ENCODE results near the gene PCCA.

PCCA gene

DNA sequence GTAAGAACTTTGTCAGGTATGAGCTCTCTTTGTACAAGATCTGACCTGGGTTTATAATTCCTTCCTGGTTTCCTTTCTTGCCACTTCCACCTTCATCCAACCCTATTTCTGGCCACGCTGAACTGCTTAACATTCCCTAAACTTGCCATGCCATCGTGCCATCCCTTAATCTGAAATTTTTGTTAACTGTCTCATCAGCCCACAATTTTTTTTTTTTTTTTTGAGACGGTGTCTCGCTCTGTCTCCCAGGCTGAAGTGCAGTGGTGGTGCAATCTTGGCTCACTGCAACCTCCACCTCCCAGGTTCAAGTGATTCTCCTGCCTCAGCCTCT is 355.1 kb downstream of the PCCA start:
- H3K4me2 ChIP-seq (ENCODE audit: low read length), result no peak overlapping the region
- H2AK5ac ChIP-seq (ENCODE audit: low read length), result no peak overlapping the region
- no peak for DNase-seq
- H3K36me3 ChIP-seq (ENCODE audit: control insufficient read depth in 1 of 2, insufficient read depth in 2 of 2, low read length in 2 of 2), result no peaks in the 10 kb centered on the region
- no peaks in the 10 kb centered on the region for H3K79me2 ChIP-seq (ENCODE audit: control insufficient read depth, insufficient read depth, low read length, poor library complexity)
- no peak overlapping the region for H3K27ac ChIP-seq (ENCODE audit: low read depth, low read length)
- no peak overlapping the region for H3K23ac ChIP-seq (ENCODE audit: low read length)
- no peak overlapping the region for H4K12ac ChIP-seq (ENCODE audit: low read depth, low read length)
- H2AFZ ChIP-seq (ENCODE audit: insufficient read depth, low read length, poor library complexity), result no peak overlapping the region
- H3K4ac ChIP-seq (ENCODE audit: low read depth, low read length), result no peak overlapping the region
- no peak overlapping the region for H2BK120ac ChIP-seq (ENCODE audit: insufficient read depth, low read length, poor library complexity)
- H3K4me1 ChIP-seq (ENCODE audit: control insufficient read depth in 1 of 2, insufficient read depth in 2 of 2, low read length in 2 of 2), result no peaks in the 10 kb centered on the region
- no peak overlapping the region for H2BK12ac ChIP-seq (ENCODE audit: low read length)
- H3K4me3 ChIP-seq (ENCODE audit: low read depth, low read length), result no peak overlapping the region
- no peaks in the 10 kb centered on the region for H3K9me3 ChIP-seq (ENCODE audit: insufficient read depth, low read depth, low read length)
- no CpG with 5 or more reads among the region's 4 CpGs for WGBS (ENCODE audit: extremely low coverage, insufficient coverage, insufficient read length)
- no peak overlapping the region for H4K8ac ChIP-seq (ENCODE audit: low read depth, low read length)
- H3K9ac ChIP-seq (ENCODE audit: low read length), result no peak overlapping the region
- H3K79me1 ChIP-seq (ENCODE audit: low read length), result no peaks in the 10 kb centered on the region
- H4K91ac ChIP-seq (ENCODE audit: low read depth, low read length), result no peak overlapping the region
- H2BK5ac ChIP-seq (ENCODE audit: low read depth, low read length, poor library complexity), result no peak overlapping the region
- no peak overlapping the region for H3K18ac ChIP-seq (ENCODE audit: low read length)
- H3K27me3 ChIP-seq (ENCODE audit: insufficient read depth, low read length), result no peaks in the 10 kb centered on the region
- H3K14ac ChIP-seq (ENCODE audit: low read length), result no peak overlapping the region

DNA sequence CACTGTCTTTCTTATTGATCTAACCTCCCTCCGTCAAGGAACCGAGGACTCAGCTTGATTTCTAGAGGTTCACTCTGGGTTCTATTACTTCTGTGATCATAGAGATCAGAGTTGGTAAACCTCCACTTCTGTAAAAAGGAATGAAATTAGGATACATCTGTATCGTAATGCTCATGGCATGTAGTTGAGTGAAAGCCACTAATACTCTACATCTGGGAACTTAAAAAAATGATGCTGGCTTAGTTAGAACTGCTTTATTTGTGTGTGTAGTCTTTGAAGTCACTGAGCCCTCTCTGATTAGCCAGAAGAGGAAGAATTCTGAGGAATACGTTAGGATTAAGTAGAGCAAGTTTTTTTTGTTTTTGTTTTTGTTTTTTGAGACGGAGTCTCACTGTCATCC is 358.9 kb downstream of the PCCA start:
- Histone ChIP-seq H3K36me3 (ENCODE audit: control insufficient read depth in 1 of 2, insufficient read depth in 2 of 2, low read length in 2 of 2) (no peaks in the 10 kb centered on the region), H3K27me3 (ENCODE audit: insufficient read depth, low read length) (no peaks in the 10 kb centered on the region), H3K4me2 (ENCODE audit: low read length) (no peak overlapping the region), H3K23ac (ENCODE audit: low read length) (no peak overlapping the region), H3K79me2 (ENCODE audit: control insufficient read depth, insufficient read depth, low read length, poor library complexity) (no peaks in the 10 kb centered on the region), H2AFZ (ENCODE audit: insufficient read depth, low read length, poor library complexity) (no peak overlapping the region), H3K14ac (ENCODE audit: low read length) (no peak overlapping the region), H4K91ac (ENCODE audit: low read depth, low read length) (no peak overlapping the region), H3K79me1 (ENCODE audit: low read length) (no peaks in the 10 kb centered on the region), H4K8ac (ENCODE audit: low read depth, low read length) (no peak overlapping the region), H3K9ac (ENCODE audit: low read length) (no peak overlapping the region), H4K12ac (ENCODE audit: low read depth, low read length) (no peak overlapping the region), H2BK120ac (ENCODE audit: insufficient read depth, low read length, poor library complexity) (no peak overlapping the region), H2BK5ac (ENCODE audit: low read depth, low read length, poor library complexity) (no peak overlapping the region), H3K9me3 (ENCODE audit: insufficient read depth, low read depth, low read length) (no peaks in the 10 kb centered on the region), H2BK12ac (ENCODE audit: low read length) (no peak overlapping the region), H3K27ac (ENCODE audit: low read depth, low read length) (no peak overlapping the region), H3K4me3 (ENCODE audit: low read depth, low read length) (no peak overlapping the region), H2AK5ac (ENCODE audit: low read length) (no peak overlapping the region), H3K4ac (ENCODE audit: low read depth, low read length) (no peak overlapping the region), H3K4me1 (ENCODE audit: control insufficient read depth in 1 of 2, insufficient read depth in 2 of 2, low read length in 2 of 2) (no peaks in the 10 kb centered on the region), H3K18ac (ENCODE audit: low read length) (no peak overlapping the region)
- DNase-seq, result peak in 1 of 2 donors; percentile 37
- WGBS (ENCODE audit: extremely low coverage, insufficient coverage, insufficient read length), result no CpG with 5 or more reads among the region's 5 CpGs

DNA sequence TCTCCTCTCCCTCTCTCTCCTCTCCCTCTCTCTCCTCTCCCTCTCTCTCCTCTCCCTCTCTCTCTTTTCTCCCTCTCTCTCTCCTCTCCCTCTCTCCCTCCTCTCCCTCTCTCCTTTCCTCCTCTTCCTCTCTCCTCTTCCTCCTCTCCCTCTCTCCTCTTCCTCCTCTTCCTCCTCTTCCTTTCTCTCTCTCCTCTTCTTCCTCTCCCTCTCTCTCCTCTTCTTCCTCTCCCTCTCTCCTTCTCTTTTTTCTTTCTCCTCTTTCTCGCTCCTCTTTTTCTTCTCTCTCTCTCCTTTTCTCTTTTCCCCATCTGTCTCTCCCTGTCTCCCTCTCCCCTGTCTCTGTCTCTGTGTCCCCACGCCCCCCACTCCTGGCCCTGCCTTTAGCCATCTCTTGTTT is 363.0 kb downstream of the PCCA start:
- no peaks in the 10 kb centered on the region for H3K79me1 ChIP-seq (ENCODE audit: low read length)
- WGBS (ENCODE audit: extremely low coverage, insufficient coverage, insufficient read length), result no CpG with 5 or more reads among the region's 2 CpGs

DNA sequence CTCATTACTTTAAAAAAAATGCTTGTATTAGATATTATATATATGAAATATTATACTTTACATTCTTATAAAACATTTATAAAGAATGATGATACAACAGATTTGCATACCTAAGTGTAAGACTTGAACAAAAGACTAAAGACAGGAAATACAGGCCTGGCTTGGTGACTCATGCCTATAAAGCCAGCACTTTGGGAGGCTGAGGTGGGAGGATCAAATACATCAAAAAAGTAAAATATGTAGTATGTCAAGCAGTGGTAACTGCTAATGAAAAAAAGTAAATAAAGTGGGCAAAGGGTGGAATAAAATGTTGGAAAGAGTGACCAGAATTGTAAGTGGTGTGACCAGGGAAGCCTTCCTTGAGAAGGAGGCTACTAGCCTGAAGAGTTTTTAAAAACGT is 366.0 kb downstream of the PCCA start:
- H3K79me2 ChIP-seq (ENCODE audit: control insufficient read depth, insufficient read depth, low read length, poor library complexity), result no peaks in the 10 kb centered on the region
- no peaks in the 10 kb centered on the region for H3K27me3 ChIP-seq (ENCODE audit: insufficient read depth, low read length)
- no peak overlapping the region for H3K9ac ChIP-seq (ENCODE audit: low read length)
- H2BK12ac ChIP-seq (ENCODE audit: low read length), result no peak overlapping the region
- no peaks in the 10 kb centered on the region for H3K9me3 ChIP-seq (ENCODE audit: insufficient read depth, low read depth, low read length)
- H3K27ac ChIP-seq (ENCODE audit: low read depth, low read length), result no peak overlapping the region
- H3K4me1 ChIP-seq (ENCODE audit: control insufficient read depth in 1 of 2, insufficient read depth in 2 of 2, low read length in 2 of 2), result no peaks in the 10 kb centered on the region
- no peak overlapping the region for H2AFZ ChIP-seq (ENCODE audit: insufficient read depth, low read length, poor library complexity)
- H2AK5ac ChIP-seq (ENCODE audit: low read length), result no peak overlapping the region
- no peak overlapping the region for H4K91ac ChIP-seq (ENCODE audit: low read depth, low read length)
- no peaks in the 10 kb centered on the region for H3K36me3 ChIP-seq (ENCODE audit: control insufficient read depth in 1 of 2, insufficient read depth in 2 of 2, low read length in 2 of 2)
- no peak overlapping the region for H3K14ac ChIP-seq (ENCODE audit: low read length)
- no peak overlapping the region for H2BK120ac ChIP-seq (ENCODE audit: insufficient read depth, low read length, poor library complexity)
- no peak overlapping the region for H3K23ac ChIP-seq (ENCODE audit: low read length)
- no peak overlapping the region for H3K4me2 ChIP-seq (ENCODE audit: low read length)
- no CpG with 5 or more reads among the region's 1 CpG for WGBS (ENCODE audit: extremely low coverage, insufficient coverage, insufficient read length)
- DNase-seq, result peak in 1 of 2 donors; percentile 32
- H3K18ac ChIP-seq (ENCODE audit: low read length), result no peak overlapping the region
- no peak overlapping the region for H3K4ac ChIP-seq (ENCODE audit: low read depth, low read length)
- no peaks in the 10 kb centered on the region for H3K79me1 ChIP-seq (ENCODE audit: low read length)
- H4K8ac ChIP-seq (ENCODE audit: low read depth, low read length), result no peak overlapping the region
- no peak overlapping the region for H2BK5ac ChIP-seq (ENCODE audit: low read depth, low read length, poor library complexity)
- H4K12ac ChIP-seq (ENCODE audit: low read depth, low read length), result no peak overlapping the region
- H3K4me3 ChIP-seq (ENCODE audit: low read depth, low read length), result no peak overlapping the region

More for the DNA sequence above, 363.0 kb downstream of the PCCA start:
- H2BK5ac ChIP-seq (ENCODE audit: low read depth, low read length, poor library complexity), result no peak overlapping the region
- no peak overlapping the region for H3K4me3 ChIP-seq (ENCODE audit: low read depth, low read length)
- H2BK12ac ChIP-seq (ENCODE audit: low read length), result no peak overlapping the region
- no peak overlapping the region for H3K23ac ChIP-seq (ENCODE audit: low read length)
- H3K4me2 ChIP-seq (ENCODE audit: low read length), result no peak overlapping the region
- H3K4me1 ChIP-seq (ENCODE audit: control insufficient read depth in 1 of 2, insufficient read depth in 2 of 2, low read length in 2 of 2), result no peaks in the 10 kb centered on the region
- no peak overlapping the region for H3K14ac ChIP-seq (ENCODE audit: low read length)
- H4K12ac ChIP-seq (ENCODE audit: low read depth, low read length), result no peak overlapping the region
- H2BK120ac ChIP-seq (ENCODE audit: insufficient read depth, low read length, poor library complexity), result no peak overlapping the region
- H4K8ac ChIP-seq (ENCODE audit: low read depth, low read length), result no peak overlapping the region
- no peak overlapping the region for H3K9ac ChIP-seq (ENCODE audit: low read length)
- no peak overlapping the region for H2AK5ac ChIP-seq (ENCODE audit: low read length)
- no peak overlapping the region for H3K18ac ChIP-seq (ENCODE audit: low read length)
- H3K27me3 ChIP-seq (ENCODE audit: insufficient read depth, low read length), result no peaks in the 10 kb centered on the region
- no peak for DNase-seq
- no peak overlapping the region for H3K4ac ChIP-seq (ENCODE audit: low read depth, low read length)
- H3K36me3 ChIP-seq (ENCODE audit: control insufficient read depth in 1 of 2, insufficient read depth in 2 of 2, low read length in 2 of 2), result no peaks in the 10 kb centered on the region
- no peak overlapping the region for H3K27ac ChIP-seq (ENCODE audit: low read depth, low read length)
- H4K91ac ChIP-seq (ENCODE audit: low read depth, low read length), result no peak overlapping the region
- H2AFZ ChIP-seq (ENCODE audit: insufficient read depth, low read length, poor library complexity), result no peak overlapping the region
- no peaks in the 10 kb centered on the region for H3K9me3 ChIP-seq (ENCODE audit: insufficient read depth, low read depth, low read length)
- H3K79me2 ChIP-seq (ENCODE audit: control insufficient read depth, insufficient read depth, low read length, poor library complexity), result no peaks in the 10 kb centered on the region
